Mammary epithelial cell (primary cell): Measurements from ENCODE around the gene TMED8.

Experiments used
- EZH2 ChIP-seq: IDR thresholded peaks from 2 replicates; pipeline ENCODE4 v1.6.1; 2012; ENCODE audit warnings: low read length, inconsistent platforms, borderline replicate concordance
- TF ChIP-seq, protein P1 (sequence below), 2 donors: IDR thresholded peaks in 1 of 2; conservative IDR thresholded peaks in 1 of 2; 2 replicates each; pipeline ENCODE4 v1.5.1; 2011 to 2012; ENCODE audit warnings: inconsistent platforms in 2 of 2, low read length in 2 of 2, mild to moderate bottlenecking in 2 of 2, control low read depth in 1 of 2, low read depth in 1 of 2; ENCODE audit not compliant: insufficient read depth in 1 of 2; ENCODE audit errors: extremely low read depth in 1 of 2

DNA sequence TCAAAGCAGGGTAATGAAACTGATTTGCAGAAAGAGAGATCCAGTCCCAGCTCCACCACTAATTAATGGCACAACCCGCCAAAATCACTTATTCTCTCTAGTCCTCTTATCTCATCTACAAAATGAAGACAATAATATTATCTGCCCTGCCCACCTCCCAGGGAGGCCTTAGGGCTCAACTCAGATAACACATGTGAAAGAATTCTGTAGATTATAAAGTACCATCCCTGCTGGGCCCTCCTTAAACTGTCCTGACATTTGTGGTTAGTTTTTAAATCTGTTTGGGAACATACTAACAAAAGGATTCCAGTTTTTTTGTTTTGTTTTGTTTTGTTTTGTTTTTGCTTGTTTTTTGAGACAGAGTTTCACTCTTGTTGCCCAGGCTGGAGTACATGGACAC, 63.5 kb downstream of the TMED8 start:
- TF ChIP-seq, protein P1, sequence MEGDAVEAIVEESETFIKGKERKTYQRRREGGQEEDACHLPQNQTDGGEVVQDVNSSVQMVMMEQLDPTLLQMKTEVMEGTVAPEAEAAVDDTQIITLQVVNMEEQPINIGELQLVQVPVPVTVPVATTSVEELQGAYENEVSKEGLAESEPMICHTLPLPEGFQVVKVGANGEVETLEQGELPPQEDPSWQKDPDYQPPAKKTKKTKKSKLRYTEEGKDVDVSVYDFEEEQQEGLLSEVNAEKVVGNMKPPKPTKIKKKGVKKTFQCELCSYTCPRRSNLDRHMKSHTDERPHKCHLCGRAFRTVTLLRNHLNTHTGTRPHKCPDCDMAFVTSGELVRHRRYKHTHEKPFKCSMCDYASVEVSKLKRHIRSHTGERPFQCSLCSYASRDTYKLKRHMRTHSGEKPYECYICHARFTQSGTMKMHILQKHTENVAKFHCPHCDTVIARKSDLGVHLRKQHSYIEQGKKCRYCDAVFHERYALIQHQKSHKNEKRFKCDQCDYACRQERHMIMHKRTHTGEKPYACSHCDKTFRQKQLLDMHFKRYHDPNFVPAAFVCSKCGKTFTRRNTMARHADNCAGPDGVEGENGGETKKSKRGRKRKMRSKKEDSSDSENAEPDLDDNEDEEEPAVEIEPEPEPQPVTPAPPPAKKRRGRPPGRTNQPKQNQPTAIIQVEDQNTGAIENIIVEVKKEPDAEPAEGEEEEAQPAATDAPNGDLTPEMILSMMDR (conservative IDR thresholded peaks at IDR 0.05 in 1 of 2, IDR thresholded peaks at IDR 0.05 in 1 of 2; ENCODE audit: extremely low read depth in 1 of 2, insufficient read depth in 1 of 2, low read depth in 1 of 2, low read length in 2 of 2) = no peak
- no peak for TF ChIP-seq EZH2
